ENCODE data around the gene HASPIN. TPM values are rescaled to one million over a fixed set of nuclear protein-coding genes. Genes with fewer than 3 reads are reported as not detected.

The HASPIN gene
- polyA plus RNA-seq, 1 donor from 2014 or later = 0.32 TPM

GRCh38 chr17:3712811-3713463 is 10.8 kb upstream of the HASPIN start:
- no peak overlapping the region for H3K4me2 ChIP-seq (ENCODE audit: low read length)
- no peak overlapping the region for H3K27ac ChIP-seq (ENCODE audit: low read length)
- H4K20me1 ChIP-seq (ENCODE audit: insufficient read depth) = no peaks in the 10 kb centered on the region
- H3K27me3 ChIP-seq (ENCODE audit: insufficient read depth, low read depth, low read length) = no peaks in the 10 kb centered on the region
- H3K36me3 ChIP-seq (ENCODE audit: insufficient read depth, low read length) = peaks cover 4% of the 10 kb centered on the region
- no peaks in the 10 kb centered on the region for H3F3A ChIP-seq (ENCODE audit: insufficient read depth, low read length, poor library complexity, severe bottlenecking)
- no peaks in the 10 kb centered on the region for H3K9me2 ChIP-seq (ENCODE audit: insufficient read depth, low read length)
- H3K4me3 ChIP-seq (ENCODE audit: low read length) = no peak overlapping the region
- H3K9me3 ChIP-seq (ENCODE audit: low read length) = no peaks in the 10 kb centered on the region
- H3K9ac ChIP-seq (ENCODE audit: low read length) = no peak overlapping the region
- H3K79me2 ChIP-seq (replicated peaks; ENCODE audit: insufficient read depth, low read length) = no peaks in the 10 kb centered on the region
- TF ChIP-seq EZH2 (IDR thresholded peaks at IDR 0.05; ENCODE audit: borderline replicate concordance, insufficient read depth, low read length, poor library complexity, severe bottlenecking) (no peak), POLR2AphosphoS5 (IDR thresholded peaks at IDR 0.05) (no peak), EP300 (conservative IDR thresholded peaks at IDR 0.05; ENCODE audit: poor library complexity, severe bottlenecking) (no peak), RAD21 (conservative IDR thresholded peaks at IDR 0.05) (no peak), CTCF (IDR thresholded peaks at IDR 0.05; ENCODE audit: poor library complexity, severe bottlenecking) (no peak)
- H2AFZ ChIP-seq (ENCODE audit: low read depth, low read length) = no peak overlapping the region

GRCh38 chr17:3715296-3715695 is 8.4 kb upstream of the HASPIN start:
- Histone ChIP-seq H3K27me3 (ENCODE audit: insufficient read depth, low read depth, low read length) (no peaks in the 10 kb centered on the region), H3K79me2 (replicated peaks; ENCODE audit: insufficient read depth, low read length) (no peaks in the 10 kb centered on the region), H3K4me3 (ENCODE audit: low read length) (no peak overlapping the region), H3K4me2 (ENCODE audit: low read length) (no peak overlapping the region), H3K36me3 (ENCODE audit: insufficient read depth, low read length) (peaks cover 4% of the 10 kb centered on the region), H3K9ac (ENCODE audit: low read length) (no peak overlapping the region), H3K9me3 (ENCODE audit: low read length) (no peaks in the 10 kb centered on the region), H3K9me2 (ENCODE audit: insufficient read depth, low read length) (no peaks in the 10 kb centered on the region), H3K27ac (ENCODE audit: low read length) (no peak overlapping the region), H4K20me1 (ENCODE audit: insufficient read depth) (no peaks in the 10 kb centered on the region), H3F3A (ENCODE audit: insufficient read depth, low read length, poor library complexity, severe bottlenecking) (no peaks in the 10 kb centered on the region), H2AFZ (ENCODE audit: low read depth, low read length) (no peak overlapping the region)
- TF ChIP-seq POLR2AphosphoS5 (IDR thresholded peaks at IDR 0.05) = no peak
- TF ChIP-seq RAD21 (conservative IDR thresholded peaks at IDR 0.05) = no peak
- TF ChIP-seq CTCF (IDR thresholded peaks at IDR 0.05; ENCODE audit: poor library complexity, severe bottlenecking) = no peak
- TF ChIP-seq SMC3 (conservative IDR thresholded peaks at IDR 0.05; ENCODE audit: poor library complexity) = no peak

- no peaks in the 10 kb centered on the region for H4K20me1 ChIP-seq (ENCODE audit: insufficient read depth)
Observed at GRCh38 chr17:3718201-3718600, 5.5 kb upstream of the HASPIN start.

More at GRCh38 chr17:3718201-3718600, 5.5 kb upstream of the HASPIN start:
- H3K9me3 ChIP-seq (ENCODE audit: low read length) = no peaks in the 10 kb centered on the region
- TF ChIP-seq EP300 (conservative IDR thresholded peaks at IDR 0.05; ENCODE audit: poor library complexity, severe bottlenecking) = no peak
- no peak for TF ChIP-seq POLR2AphosphoS5 (IDR thresholded peaks at IDR 0.05)
- TF ChIP-seq MXI1 (conservative IDR thresholded peaks at IDR 0.05; ENCODE audit: poor library complexity, severe bottlenecking) = no peak
- TF ChIP-seq REST (IDR thresholded peaks at IDR 0.05; ENCODE audit: borderline replicate concordance) = no peak
- TF ChIP-seq EZH2 (IDR thresholded peaks at IDR 0.05; ENCODE audit: borderline replicate concordance, insufficient read depth, low read length, poor library complexity, severe bottlenecking) = no peak
- TF ChIP-seq RAD21 (conservative IDR thresholded peaks at IDR 0.05) = no peak
- TF ChIP-seq TAF1 (IDR thresholded peaks at IDR 0.05; ENCODE audit: low read depth) = no peak
- no peak for TF ChIP-seq SMC3 (conservative IDR thresholded peaks at IDR 0.05; ENCODE audit: poor library complexity)
- no peaks in the 10 kb centered on the region for H3K9me2 ChIP-seq (ENCODE audit: insufficient read depth, low read length)
- H3K79me2 ChIP-seq (replicated peaks; ENCODE audit: insufficient read depth, low read length) = peaks cover 9% of the 10 kb centered on the region
- H3K27me3 ChIP-seq (ENCODE audit: insufficient read depth, low read depth, low read length) = no peaks in the 10 kb centered on the region
- no peak overlapping the region for H2AFZ ChIP-seq (ENCODE audit: low read depth, low read length)
- peaks cover 4% of the 10 kb centered on the region for H3F3A ChIP-seq (ENCODE audit: insufficient read depth, low read length, poor library complexity, severe bottlenecking)
- no peak overlapping the region for H3K9ac ChIP-seq (ENCODE audit: low read length)
- no peak overlapping the region for H3K4me2 ChIP-seq (ENCODE audit: low read length)
- peaks cover 4% of the 10 kb centered on the region for H3K36me3 ChIP-seq (ENCODE audit: insufficient read depth, low read length)
- no peak overlapping the region for H3K27ac ChIP-seq (ENCODE audit: low read length)
- H3K4me3 ChIP-seq (ENCODE audit: low read length) = no peak overlapping the region

Measured in neural cell (in vitro differentiated cells).